Fibroblast of gingiva (primary cell): ENCODE measurements around the gene MBP.
"Not testable (repeated sequence)": the region's sequence is repeated elsewhere in the genome, so short reads cannot be mapped to it uniquely, and the experiment has no call there.

Experiments used
- DNase-seq: peaks from one replicate; pipeline ENCODE4 v3.0.0-alpha.2; 2011; ENCODE audit warnings: low read depth

The MBP gene

GRCh38 chr18:77022116-77022515 is 110.5 kb downstream of the MBP start:
- no peak for DNase-seq

- DNase-seq, result not testable (repeated sequence)
These were observed 111.1 kb downstream of the MBP start for GRCh38 chr18:77021478-77021877.

- no peak for DNase-seq
These were observed 111.5 kb downstream of the MBP start for GRCh38 chr18:77021075-77021474.

GRCh38 chr18:77020561-77020960 is 112.0 kb downstream of the MBP start:
- no peak for DNase-seq

GRCh38 chr18:77019641-77020040 is 112.9 kb downstream of the MBP start:
- no peak for DNase-seq

- DNase-seq, result not testable (repeated sequence)
These were observed 113.9 kb downstream of the MBP start for GRCh38 chr18:77018650-77019049.

GRCh38 chr18:77017355-77017754 is 115.2 kb downstream of the MBP start:
- DNase-seq, result no peak

GRCh38 chr18:77016936-77017335 is 115.6 kb downstream of the MBP start:
- DNase-seq, result no peak

GRCh38 chr18:77015771-77016710 is 116.5 kb downstream of the MBP start:
- no peak for DNase-seq

GRCh38 chr18:77015169-77015568 is 117.4 kb downstream of the MBP start:
- no peak for DNase-seq

- no peak for DNase-seq
These were observed 118.0 kb downstream of the MBP start for GRCh38 chr18:77014538-77014937.

- no peak for DNase-seq
These were observed 118.6 kb downstream of the MBP start for GRCh38 chr18:77013811-77014521.

GRCh38 chr18:77012806-77013541 is 119.6 kb downstream of the MBP start:
- no peak for DNase-seq

GRCh38 chr18:77012120-77012519 is 120.5 kb downstream of the MBP start:
- no peak for DNase-seq

- no peak for DNase-seq
These were observed 122.9 kb downstream of the MBP start for GRCh38 chr18:77009675-77010074.

GRCh38 chr18:77008576-77009315 is 123.8 kb downstream of the MBP start:
- DNase-seq, result no peak

- DNase-seq, result no peak
These were observed 124.6 kb downstream of the MBP start for GRCh38 chr18:77008006-77008405.

- DNase-seq, result no peak
These were observed 125.3 kb downstream of the MBP start for GRCh38 chr18:77007251-77007650.

GRCh38 chr18:77006305-77007175 is 126.0 kb downstream of the MBP start:
- no peak for DNase-seq

- no peak for DNase-seq
These were observed 126.9 kb downstream of the MBP start for GRCh38 chr18:77005651-77006195.
